Activated CD4-positive, alpha-beta T cell treated with anti-CD3 and anti-CD28 coated beads, Interleukin-2, amount 50 U/mL, for 1 hour (primary cell): ENCODE data around the gene GNGT2.

Experiments
- DNase-seq: peaks from one replicate; pipeline ENCODE4 v3.0.0-alpha.2; 2020

Gene GNGT2

DNA sequence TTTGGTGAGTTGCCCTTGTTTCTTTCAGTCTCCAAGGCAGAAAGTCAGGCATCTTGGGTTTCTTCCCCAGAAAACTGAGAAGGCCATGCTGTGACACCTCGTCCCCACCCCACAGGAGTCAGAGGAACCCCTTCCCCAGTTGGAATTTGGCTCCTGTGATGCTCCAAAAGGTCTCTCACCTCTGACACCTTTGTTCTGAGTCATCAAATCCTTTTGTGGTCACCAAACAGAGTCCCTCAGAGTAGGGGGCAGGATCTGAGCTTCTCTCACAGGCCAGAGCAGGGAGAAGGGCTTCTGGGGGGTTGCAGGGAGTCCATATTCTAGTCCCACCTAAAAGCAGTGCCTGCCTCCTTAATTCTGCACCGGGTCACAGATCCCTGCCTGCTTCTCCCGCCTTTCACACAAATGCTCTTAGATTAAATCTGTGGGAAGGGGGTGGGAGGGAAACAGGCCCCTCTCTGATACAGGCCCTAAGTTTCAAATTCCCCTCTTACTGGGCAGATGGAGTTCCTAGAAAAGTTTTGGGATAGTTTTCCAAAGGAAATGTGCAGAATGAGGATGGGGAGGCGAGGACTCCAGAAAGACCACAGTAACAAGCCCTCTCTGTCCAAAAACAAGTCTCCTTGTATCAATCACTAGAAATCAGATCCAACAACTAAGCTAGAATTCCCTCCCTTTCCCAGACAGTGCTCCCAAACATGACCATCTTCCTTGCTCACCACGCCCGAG lies 18.9 kb upstream of the GNGT2 start:
- DNase-seq = no peak

DNA sequence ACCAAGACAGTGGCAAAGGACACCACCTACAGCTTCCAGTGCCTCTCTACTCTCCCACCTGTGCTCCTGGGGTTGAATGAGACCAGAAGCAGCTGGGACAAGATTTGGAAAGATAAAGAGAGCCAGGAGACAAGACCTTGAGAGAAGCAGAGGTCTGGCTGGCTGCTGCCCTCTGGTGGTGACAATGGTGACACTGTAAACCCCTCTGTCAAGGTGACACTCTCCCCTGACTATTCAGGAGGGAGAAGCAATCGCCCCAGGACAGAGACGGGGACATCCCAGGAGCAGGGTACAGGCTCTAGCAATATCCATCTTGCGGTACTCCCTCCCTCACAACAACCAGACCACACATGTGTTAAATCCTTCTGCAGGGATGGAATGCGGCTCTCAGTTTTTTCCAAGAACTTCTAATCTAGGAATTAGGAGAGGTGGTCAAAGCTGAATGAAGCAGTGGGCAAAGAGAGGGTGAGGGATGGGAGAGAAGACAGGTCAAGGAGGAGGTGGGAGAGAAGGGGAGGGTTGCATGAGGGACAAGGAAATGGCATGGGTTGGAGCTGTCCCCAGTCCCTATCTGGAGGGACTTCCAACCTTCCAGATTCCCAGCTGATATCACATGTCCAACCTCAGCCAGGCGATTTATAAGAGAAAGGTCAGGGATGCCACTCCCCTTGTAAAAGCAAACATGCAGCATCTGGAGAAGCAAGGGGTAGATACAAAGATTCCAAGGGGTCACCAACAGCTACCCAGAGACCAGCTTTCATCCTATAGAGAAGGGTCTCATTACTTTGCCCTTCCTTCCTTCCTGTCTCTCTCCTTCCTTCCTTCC lies 17.3 kb upstream of the GNGT2 start:
- DNase-seq = peak; percentile 80

DNA sequence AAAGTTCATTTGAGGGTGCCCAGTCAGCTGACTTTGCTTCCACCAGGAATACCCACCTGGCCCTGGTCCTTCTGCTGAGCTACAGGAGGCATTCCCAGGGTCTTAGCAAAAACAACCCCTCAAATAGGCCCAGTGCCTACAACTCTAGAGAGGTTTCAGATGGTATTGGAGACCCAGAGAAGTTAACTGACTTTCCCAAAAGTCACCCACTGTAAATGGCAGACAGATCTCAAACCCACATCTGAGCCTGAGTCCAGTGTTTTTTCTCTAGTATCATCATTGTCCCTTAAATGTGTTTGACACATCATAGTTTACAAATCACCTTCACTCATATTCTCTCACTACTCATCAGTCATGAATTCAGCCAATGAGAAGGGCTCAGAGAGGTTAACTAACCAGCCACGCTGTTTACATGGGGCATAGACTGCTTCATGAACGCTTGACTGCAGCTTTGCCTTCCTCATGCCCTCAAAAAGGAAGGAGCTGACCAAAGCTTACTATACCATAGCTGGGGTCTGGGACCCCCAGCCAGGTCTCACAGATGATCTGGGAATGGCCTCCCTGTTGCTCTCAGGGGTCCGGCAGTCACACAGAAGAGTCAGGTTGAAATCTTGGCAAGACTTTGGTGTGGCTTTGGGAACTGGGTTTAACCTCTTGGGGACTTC lies 16.5 kb upstream of the GNGT2 start:
- DNase-seq = no peak

DNA sequence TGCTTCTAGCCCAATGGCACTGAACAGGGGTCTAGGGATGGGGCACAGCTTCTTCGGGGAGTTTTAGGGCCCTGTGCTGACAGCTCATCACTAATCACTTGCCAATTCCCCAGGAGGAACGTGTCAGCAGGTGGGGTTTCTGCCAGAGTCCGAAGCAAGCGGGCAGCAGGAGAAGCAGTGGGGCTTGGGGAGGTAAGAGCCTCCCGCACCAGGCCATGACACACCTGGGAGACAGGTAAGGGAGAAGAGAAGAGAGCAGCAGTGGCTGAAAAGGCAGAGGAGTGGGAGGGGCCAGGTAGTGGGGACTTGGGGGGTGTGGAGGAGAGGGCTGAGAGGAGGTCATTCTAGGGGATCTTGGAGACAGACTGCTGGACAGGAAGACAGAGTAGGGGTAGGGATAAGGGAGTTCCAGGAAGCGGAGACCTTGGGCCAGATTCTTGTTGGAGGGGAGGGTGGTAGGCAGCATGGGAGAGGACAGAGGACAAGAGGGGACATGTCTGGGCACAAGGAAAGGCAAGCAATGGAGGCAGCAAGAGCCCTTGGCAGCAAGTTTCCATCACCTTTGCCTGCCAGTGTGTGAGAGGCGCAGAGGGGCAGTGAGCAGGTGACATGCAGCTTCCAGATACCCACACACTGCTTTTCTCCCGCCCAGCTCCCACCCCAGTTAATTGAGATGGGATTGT lies 15.3 kb upstream of the GNGT2 start:
- no peak for DNase-seq

DNA sequence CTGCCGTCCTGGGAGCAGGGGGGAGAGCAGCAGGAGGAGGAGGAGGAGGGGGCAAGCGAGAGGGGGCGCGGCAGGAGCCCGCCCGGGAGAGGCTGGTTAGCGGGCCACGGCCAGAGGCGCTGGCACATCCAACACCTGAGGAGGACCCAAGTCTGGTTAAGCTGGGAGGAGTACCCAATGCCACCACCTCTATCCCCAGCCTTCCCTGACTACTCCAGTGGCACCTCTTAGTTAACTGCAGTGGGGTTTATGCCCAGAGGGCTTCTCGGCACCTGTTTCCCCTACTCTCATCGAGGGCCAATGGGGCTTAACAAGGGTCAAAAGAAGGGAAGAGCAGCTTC lies 14.6 kb upstream of the GNGT2 start:
- DNase-seq = no peak

DNA sequence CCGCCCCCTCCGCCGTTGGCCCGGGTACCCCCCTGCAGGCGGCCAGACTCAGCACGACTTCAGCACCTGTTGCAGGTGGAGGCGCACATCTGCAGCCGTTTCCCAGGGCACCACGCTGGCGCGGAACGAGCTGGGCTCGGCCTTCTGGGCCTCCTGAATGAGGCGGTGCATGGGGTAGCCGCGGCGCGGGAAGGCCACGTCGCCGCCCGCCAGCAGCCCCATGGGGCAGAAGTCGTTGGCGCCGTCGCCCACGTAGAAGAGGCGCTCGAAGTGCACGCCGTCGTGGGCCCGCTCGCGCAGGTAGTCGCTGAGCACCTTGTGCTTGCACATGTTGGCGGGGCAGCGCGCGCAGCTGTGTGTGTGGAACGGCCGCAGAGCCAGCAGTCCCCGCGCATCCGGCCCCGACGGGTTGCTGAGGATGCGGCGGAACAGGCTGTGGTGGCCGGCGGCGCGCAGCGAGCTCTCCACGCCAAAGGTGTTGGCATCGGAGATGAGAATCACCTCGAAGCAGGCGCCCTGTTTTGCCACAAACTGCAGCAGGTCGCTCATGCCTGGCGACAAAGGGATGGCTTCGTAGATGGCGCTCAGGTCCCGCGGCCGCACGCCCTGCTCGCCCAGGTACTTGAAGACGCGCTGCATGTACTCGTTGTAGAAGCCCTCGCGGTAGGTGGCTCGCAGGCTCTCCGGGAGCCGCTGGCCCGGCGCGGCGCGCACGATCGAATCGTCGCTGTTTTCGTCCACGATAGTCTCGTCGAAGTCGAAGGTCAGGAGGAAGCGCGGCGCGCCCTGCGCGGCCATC lies 14.0 kb upstream of the GNGT2 start:
- peak; percentile 41 for DNase-seq

DNA sequence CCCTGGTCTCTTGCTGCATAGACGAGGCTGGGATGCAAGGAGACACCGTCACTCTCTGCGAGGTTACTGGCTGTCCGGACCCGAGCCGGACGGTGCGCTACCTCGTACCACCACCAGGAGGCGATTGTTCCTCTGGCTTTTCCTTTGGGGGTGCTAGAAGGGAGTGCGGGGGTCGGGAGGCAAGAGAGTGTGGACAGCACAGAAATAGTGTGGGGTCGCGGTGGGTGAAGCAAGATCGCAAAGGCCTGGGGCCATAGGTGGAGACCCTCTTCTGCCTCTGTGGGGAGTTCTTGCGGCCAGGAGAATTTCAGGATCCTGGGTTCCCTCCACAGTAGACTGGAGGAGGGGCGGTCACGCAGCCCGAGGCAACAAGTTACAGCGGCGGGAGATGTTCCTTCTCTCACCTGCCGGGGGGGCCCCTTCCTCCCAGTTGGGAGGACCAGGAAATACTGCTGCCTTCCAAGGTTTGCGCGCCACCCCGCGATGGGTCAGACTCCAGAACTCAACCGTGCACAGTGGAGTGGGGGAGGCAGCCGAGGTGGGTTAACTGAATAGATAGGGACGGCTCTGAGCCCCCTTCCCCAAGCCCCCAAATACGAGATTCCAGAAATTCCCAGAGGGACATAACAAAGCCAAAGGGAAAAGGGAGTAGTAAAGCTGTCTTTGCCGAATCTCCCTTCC lies 13.3 kb upstream of the GNGT2 start:
- DNase-seq = peak; percentile 66

DNA sequence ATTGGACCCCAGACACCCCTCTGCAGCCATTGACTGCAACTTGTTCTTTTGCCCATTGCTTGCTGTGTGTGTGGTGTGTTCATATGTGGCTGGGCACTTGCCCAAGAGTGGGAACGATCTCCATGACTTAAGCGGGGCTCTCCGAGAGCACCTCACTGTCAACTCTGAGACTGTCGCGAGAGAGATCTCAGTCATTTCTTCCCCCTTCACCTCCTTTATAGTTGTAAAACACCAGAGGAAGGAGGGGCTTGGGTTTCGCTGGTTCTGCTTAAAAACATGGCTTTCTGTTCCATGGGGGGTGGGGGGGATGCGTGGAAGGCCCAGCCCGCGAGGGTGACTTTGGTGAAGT lies 12.8 kb upstream of the GNGT2 start:
- no peak for DNase-seq

DNA sequence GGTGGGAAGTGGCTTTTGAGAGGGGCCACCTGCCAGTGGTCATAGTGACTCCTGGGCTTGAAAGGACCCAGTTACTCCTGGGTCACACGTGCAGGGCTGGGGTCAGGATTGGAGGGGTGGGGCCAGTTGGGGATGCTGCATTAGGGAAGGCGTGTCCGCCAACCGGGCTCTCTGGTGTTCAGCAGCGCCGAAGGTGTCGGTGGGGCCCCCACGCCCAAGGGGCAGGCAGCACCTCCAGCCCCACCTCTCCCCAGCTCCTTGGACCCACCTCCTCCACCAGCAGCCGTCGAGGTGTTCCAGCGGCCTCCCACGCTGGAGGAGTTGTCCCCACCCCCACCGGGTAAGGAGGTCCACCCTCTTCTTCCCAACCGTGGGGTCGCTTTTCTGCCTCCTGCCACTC lies 9.6 kb upstream of the GNGT2 start:
- DNase-seq = no peak

DNA sequence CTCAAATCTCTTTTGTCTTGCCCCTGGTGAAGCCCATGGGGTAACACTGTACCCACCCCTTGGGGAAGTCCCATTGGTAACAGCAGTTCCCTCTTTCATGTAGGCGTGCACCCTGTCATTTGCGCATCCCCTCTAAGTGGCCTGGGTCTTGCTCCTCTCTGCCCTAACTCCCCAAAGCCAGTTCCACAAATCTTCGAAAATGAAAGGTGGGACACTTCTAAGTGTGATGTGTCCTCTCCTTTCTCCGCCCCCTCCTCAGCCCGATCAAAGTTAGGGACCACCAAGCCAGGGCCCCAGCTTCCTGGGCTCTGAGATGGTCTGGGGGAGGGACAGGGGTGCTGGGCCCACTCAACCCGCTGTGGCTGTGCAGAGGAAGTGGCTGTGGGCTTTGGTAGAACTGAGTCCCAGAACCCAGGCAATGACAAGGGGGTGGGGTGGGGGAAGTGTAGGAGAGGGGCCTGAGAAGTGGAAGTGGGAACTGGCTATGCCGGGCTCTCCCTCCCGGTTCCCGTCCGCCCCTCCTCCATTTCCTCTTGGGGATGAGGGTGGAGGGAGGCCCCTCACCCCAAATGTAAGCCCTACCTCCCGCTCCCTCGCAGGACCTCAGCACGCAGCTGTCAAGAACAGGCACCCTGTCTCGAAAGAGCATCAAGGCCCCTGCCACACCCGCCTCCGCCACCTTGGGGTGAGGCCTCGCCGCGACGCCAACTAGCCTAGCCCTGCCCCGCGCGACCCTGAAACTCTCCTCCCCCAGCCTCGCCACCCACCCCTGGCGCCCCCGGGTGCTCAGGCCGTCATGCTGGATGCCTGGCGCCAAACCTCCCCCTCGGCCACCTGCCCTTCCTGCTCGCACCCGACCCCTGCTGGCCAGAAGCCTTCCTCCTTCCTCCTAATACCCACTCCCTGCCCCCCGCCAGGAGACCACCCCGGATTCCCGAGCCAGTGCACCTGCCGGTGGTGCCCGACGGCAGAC lies 8.9 kb upstream of the GNGT2 start:
- DNase-seq = no peak

DNA sequence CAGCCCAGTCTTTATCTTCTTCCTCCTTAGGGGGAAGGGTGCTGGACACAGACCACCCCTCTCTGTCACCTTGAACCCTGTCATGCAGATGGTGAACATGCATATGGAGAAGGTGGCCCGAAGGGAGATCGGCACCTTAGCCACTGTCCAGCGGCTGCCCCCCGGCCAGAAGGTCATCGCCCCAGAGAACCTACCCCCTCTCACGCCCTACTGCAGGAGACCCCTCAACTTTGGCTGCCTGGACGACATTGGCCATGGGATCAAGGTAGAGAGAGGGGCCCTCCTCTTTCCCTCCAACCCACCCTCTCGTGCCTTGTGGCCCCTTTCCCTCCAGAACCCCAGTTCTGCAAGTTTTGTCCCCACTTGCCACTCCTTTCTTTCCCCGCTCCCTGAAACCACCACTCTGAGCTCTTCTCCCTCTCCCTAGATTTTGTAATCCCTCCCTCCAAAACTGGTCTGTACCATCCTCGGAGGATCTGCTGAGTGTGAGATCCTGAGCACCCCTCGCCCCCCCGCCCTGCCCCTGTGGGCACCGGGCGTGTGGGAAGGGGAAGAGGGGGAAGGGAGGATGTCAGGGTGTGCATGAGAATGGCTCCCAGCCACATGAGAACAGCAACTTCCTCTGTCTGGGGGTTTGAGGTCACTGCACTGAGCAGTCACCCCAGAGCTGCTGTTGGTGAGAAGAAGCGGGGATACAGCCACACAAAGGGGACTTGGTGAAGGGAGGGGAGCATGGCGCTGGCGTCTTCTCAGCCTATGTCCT lies 7.5 kb upstream of the GNGT2 start:
- peak; percentile 61 for DNase-seq

DNA sequence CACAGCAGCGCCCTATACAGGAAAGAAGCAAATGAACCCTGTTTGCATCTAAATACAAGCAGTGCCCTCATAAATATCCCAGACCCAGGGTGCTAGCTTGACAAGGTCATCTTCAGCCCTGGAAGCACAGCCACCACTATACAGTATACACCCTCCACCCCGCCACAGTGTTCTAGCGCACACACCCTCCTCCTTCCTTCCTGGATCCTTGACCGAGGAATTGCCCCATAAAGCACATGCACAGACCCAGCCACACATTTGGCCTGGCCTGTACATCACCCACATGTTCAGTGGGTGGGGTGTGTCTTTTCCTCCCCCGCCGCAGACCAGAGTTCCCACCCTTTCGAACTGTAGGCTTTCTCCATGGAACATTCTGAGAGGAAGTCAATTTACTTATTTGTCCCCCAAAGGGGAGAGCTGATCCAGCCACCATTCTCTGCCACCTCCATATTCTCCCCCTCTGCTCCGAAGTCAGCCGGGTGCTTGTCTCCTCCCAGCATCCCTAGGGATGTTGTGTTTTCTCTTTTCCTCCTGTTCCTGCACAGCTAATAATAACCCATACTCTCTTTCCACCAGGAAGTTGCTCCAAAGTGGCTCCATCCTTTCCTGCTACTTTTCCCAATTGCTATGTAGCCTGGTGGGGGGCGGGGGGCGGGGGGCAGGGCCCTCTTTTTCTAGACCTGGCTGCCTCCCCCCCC lies 6.7 kb upstream of the GNGT2 start:
- DNase-seq = no peak

DNA sequence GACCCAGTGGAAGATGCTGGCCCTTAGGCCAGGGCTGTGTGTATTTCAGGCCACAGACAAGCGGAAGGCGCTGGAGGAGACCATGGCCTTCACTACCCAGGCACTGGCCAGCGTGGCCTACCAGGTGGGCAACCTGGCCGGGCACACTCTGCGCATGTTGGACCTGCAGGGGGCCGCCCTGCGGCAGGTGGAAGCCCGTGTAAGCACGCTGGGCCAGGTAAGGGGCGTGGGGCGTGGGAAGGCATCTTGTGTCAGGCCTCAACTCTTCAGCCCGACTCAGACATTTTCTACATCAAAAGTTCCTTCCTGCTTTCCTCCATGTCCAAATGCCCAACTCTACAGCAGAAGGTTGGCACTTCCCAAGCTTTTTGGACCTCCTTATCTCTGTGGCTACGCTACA lies 6.1 kb upstream of the GNGT2 start:
- DNase-seq = no peak

DNA sequence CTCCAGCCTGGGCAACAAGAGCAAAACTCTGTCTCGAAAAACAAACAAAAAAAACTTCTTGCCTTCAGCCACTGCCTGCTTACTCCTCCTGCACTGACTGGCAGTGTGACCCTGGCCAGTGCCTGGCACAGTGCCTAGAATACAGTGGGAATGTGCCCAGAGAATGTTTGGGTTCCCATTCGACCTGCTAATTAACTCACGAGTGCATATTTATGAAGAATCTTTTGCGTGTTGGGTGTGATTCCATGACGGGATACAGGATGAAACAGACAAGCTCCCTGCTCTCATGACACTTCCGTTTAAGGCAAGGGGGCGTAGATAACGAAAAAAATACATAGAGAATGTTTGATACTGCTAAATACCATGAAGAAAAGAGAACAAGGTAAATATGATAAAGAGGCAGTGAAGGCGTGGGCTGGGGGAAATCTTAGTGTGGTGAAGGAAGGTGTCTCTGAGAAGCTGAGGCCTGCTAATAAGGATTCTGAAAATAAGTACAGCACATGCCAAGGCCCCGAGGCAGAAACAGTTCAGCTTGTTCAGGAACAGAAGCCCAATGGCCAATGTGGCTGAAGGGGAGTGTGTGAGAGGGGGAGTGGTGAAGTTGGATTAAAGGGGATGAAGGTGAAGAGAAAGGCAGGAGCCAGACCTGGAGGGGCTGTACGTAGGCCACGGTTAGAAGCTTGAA lies 4.4 kb upstream of the GNGT2 start:
- no peak for DNase-seq

DNA sequence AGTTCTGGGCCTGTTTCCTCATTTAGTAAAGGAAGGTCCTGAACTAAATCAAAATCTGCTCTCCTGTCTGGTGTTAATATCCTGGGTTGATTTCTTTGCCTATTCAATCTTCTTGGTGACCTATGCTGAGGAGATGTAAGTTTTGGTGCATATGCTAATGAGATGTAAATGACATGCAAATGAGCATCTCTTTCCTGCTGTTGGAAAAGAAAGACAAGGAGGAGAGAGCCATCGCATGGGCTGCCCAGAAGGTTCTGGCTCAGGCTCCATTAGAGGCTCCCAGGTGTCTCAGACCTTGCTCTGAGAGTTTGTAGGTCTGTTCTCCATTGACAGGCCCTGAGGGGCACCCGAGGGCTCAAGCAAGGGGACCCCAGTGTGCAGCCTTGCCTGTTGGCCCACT lies 3.5 kb upstream of the GNGT2 start:
- DNase-seq = no peak

DNA sequence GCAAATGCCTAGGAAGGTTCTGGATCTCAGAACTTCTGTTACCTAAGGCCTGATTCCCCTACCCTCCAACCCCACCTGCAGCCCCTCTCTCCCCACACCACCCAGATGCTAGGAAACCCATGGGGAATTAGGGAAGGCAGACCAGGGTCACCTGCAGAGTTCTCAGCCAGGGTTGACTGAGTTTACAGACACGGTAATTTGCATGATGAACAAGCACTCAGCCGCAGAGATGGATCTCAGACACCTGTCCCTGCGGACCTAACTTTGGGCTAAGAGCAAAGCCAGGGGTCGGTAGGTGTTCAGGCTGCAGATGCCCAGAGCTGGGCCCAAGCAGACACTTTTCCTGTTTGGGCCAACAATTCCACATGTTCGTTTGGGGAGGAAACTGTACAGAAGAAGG lies 3.0 kb upstream of the GNGT2 start:
- DNase-seq = no peak

DNA sequence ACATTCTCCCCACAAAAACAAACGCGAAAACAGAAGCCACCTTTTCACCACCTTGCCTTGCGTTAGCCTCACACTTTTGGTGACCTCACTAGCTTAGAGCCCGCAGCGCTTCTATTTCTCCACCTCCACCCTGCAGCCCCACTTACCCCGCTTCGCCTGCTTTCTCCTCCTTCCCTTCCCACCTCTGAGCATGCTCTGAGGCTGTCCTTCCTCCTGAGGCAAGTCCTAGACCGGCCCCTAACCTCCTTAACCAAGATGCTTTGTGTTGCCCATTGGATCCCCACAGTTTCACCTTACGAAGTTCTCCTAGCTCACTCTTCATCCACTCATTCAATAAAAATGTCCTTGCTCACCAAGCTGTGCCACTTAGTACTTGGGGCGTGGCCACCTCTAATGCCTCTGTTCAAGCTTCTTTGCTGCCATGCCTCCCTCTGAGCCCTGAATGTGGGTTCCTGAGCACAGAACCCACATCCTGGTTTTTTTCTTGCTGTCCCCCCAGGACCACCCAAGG lies 1.3 kb downstream of the GNGT2 start:
- DNase-seq = no peak

DNA sequence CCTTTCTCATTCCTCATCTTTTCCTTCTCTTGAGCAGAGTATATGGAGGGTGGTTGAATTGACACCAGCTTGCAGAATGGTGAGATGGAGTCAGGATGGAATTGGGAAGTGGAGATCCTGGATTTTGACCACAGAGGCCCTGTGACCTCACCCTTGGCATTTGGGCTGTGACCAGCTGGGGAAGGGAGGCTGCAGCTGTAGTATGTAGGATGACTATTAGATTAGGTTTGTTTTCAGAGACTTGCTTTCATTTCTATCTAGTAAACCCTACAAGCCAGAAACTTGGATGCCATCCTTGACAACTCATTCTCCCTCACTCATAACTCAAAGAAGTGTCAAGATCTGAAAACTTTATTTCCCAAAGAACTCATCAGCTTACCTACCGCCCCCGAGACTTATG lies 5.9 kb downstream of the GNGT2 start:
- no peak for DNase-seq

DNA sequence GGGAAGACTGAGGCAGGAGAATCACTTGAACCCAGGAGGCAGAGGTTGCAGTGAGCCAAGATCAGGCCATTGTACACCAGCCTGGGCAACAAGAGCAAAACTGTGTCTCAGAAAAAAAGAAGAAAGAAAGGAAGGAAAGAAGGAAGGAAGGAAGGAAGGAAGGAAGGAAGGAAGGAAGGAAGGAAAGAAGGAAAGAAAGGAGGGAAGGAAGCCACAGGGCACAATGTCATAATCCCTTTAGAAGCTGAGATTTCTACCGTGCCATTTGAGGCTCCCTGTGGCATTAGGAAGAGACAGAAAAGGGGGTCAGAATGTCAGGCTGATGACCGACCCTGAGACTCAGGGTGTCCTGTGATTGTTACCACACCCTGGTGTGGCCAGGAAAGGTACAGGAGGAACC lies 6.6 kb downstream of the GNGT2 start:
- no peak for DNase-seq
